Neural progenitor cell (in vitro differentiated cells): ENCODE measurements around the gene SPOCK1. TPM values are rescaled to one million over a fixed set of nuclear protein-coding genes. Genes with fewer than 3 reads are reported as not detected.

Source experiments
- DNase-seq: peaks from one replicate; pipeline ENCODE4 v3.0.0-alpha.2; 2016; ENCODE audit warnings: low spot score
- H2AFZ ChIP-seq: fragments of 200-600 bp; sonication (generic); replicated peaks from 2 replicates; pipeline ENCODE4 v1.6.1; 2016; ENCODE audit warnings: antibody characterized with exemption
- H3F3A ChIP-seq: fragments of 200-600 bp; sonication (generic); 2 replicates; pipeline ENCODE4 v1.6.1; 2016; ENCODE audit warnings: antibody characterized with exemption, low read depth
- H3K27ac ChIP-seq: fragments of 200-600 bp; sonication (generic); 2 replicates; pipeline ENCODE4 v1.5.1; 2016; ENCODE audit warnings: mild to moderate bottlenecking
- H3K27me3 ChIP-seq: fragments of 200-600 bp; sonication (generic); 2 replicates; pipeline ENCODE4 v1.6.1; 2016; ENCODE audit warnings: mild to moderate bottlenecking, moderate library complexity
- H3K36me3 ChIP-seq: fragments of 200-600 bp; sonication (generic); 2 replicates; pipeline ENCODE4 v1.5.1; 2016
- H3K4me1 ChIP-seq: fragments of 200-600 bp; sonication (generic); 2 replicates; pipeline ENCODE4 v1.6.1; 2016; ENCODE audit warnings: mixed run types
- H3K4me2 ChIP-seq: fragments of 200-600 bp; sonication (generic); 2 replicates; pipeline ENCODE4 v1.6.1; 2016
- H3K4me3 ChIP-seq: fragments of 200-600 bp; sonication (generic); 2 replicates; pipeline ENCODE4 v1.5.1; 2016
- H3K79me2 ChIP-seq: fragments of 200-600 bp; sonication (generic); 2 replicates; pipeline ENCODE4 v1.6.1; 2016; ENCODE audit warnings: low read depth
- H3K9ac ChIP-seq: fragments of 200-600 bp; sonication (generic); 2 replicates; pipeline ENCODE4 v1.6.1; 2016
- H3K9me3 ChIP-seq: fragments of 200-600 bp; sonication (generic); 2 replicates; pipeline ENCODE4 v1.5.1; 2016; ENCODE audit warnings: low read depth
- H4K20me1 ChIP-seq: fragments of 200-600 bp; sonication (generic); 2 replicates; pipeline ENCODE4 v1.6.1; 2016; ENCODE audit warnings: low read depth
- H3K27ac Mint-ChIP-seq: 3 replicates; pipeline ENCODE4 v1.8.0; 2021; ENCODE audit warnings: mixed read lengths
- H3K27me3 Mint-ChIP-seq: 2 replicates; pipeline ENCODE4 v1.8.0; 2022; ENCODE audit warnings: low read depth, mild to moderate bottlenecking, inconsistent platforms, moderate library complexity, mixed read lengths; ENCODE audit not compliant: insufficient read depth
- H3K36me3 Mint-ChIP-seq: 3 replicates; pipeline ENCODE4 v1.8.0; 2021; ENCODE audit warnings: mixed read lengths
- H3K4me1 Mint-ChIP-seq: 3 replicates; pipeline ENCODE4 v1.8.0; 2021; ENCODE audit warnings: mixed read lengths
- H3K4me3 Mint-ChIP-seq: 3 replicates; pipeline ENCODE4 v1.8.0; 2021; ENCODE audit warnings: mild to moderate bottlenecking, moderate library complexity, mixed read lengths
- H3K9me3 Mint-ChIP-seq: 3 replicates; pipeline ENCODE4 v1.8.0; 2020; ENCODE audit warnings: mixed read lengths
- EZH2 ChIP-seq: fragments of 200-600 bp; sonication (generic); IDR thresholded peaks from 2 replicates; pipeline ENCODE4 v1.6.1; 2017; ENCODE audit warnings: antibody characterized with exemption, mild to moderate bottlenecking, moderate library complexity
- EZH2phosphoT487 ChIP-seq: fragments of 200-600 bp; sonication (generic); IDR thresholded peaks from 2 replicates; pipeline ENCODE4 v1.6.1; 2017; ENCODE audit warnings: antibody characterized with exemption
- total RNA-seq: library from RNA; depleted of rRNA; stranded (reverse); fragments of >200 nt; gene quantifications from 2 replicates; pipeline ENCODE4 v1.2.3, GENCODE V29; 2015; ENCODE audit warnings: low replicate concordance
- TF ChIP-seq, protein P1 (sequence below): fragments of 200-600 bp; sonication (generic); IDR thresholded peaks from 2 replicates; pipeline ENCODE4 v1.5.1; 2017; ENCODE audit warnings: antibody characterized with exemption, mild to moderate bottlenecking

SPOCK1 gene
- total RNA-seq, 1 donor from 2014 or later = 6.9 TPM

DNA sequence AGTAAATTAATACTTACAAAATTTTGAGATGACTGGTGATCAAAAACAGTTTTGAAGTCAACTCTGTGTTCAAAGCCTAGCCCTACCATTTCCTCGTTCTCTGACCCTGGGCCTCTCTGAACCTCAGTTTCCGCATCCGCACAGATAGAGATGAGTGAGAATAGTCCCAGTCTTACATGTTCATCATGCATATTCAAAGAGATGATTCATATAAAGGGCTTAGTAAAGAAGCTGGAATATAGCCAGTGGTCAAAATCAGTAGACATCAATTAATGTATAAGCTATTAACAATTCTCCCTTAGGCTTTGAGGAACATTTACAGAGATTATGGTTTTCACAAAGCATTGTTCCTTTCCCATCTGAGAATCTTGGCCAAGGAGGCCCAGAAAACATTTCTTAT lies 250.6 kb downstream of the SPOCK1 start:
- no peak for DNase-seq

DNA sequence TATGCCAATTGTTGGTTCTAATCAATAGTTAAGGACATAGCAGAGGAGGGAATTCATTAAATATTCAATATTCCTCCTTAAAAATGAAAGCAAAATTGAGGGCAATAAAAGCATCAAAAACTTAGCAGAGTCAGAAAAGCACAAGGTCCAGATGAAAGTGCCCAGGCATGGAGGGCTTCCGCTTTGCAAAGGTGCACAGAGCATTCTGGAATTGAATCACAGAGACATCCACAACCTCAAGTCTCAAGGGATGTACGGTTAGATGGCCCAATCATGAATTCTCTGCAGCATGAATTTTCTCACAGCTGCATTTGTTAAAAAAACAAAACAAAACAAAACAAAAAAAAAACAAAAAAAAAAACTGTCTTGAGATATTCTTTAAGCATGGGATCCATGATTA lies 253.7 kb downstream of the SPOCK1 start:
- H3K4me3 ChIP-seq = no peak overlapping the region
- TF ChIP-seq EZH2phosphoT487 = no peak
- TF ChIP-seq, protein P1, sequence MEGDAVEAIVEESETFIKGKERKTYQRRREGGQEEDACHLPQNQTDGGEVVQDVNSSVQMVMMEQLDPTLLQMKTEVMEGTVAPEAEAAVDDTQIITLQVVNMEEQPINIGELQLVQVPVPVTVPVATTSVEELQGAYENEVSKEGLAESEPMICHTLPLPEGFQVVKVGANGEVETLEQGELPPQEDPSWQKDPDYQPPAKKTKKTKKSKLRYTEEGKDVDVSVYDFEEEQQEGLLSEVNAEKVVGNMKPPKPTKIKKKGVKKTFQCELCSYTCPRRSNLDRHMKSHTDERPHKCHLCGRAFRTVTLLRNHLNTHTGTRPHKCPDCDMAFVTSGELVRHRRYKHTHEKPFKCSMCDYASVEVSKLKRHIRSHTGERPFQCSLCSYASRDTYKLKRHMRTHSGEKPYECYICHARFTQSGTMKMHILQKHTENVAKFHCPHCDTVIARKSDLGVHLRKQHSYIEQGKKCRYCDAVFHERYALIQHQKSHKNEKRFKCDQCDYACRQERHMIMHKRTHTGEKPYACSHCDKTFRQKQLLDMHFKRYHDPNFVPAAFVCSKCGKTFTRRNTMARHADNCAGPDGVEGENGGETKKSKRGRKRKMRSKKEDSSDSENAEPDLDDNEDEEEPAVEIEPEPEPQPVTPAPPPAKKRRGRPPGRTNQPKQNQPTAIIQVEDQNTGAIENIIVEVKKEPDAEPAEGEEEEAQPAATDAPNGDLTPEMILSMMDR = no peak
- TF ChIP-seq EZH2 = no peak
- no peaks in the 10 kb centered on the region for H3K36me3 Mint-ChIP-seq

More for the DNA sequence above, 250.6 kb downstream of the SPOCK1 start:
- TF ChIP-seq, protein P1 = no peak
- no peak for TF ChIP-seq EZH2phosphoT487
- no peak for TF ChIP-seq EZH2
- Histone ChIP-seq H3K9ac (no peak overlapping the region), H3K9me3 (no peaks in the 10 kb centered on the region), H2AFZ (no peak overlapping the region), H3F3A (no peaks in the 10 kb centered on the region), H3K4me3 (no peak overlapping the region), H3K79me2 (no peaks in the 10 kb centered on the region), H3K27me3 (no peaks in the 10 kb centered on the region), H4K20me1 (no peaks in the 10 kb centered on the region), H3K36me3 (no peaks in the 10 kb centered on the region), H3K27ac (no peak overlapping the region), H3K4me1 (no peaks in the 10 kb centered on the region), H3K4me2 (no peak overlapping the region)
- peaks cover 5% of the 10 kb centered on the region for H3K4me1 Mint-ChIP-seq
- no peak overlapping the region for H3K27ac Mint-ChIP-seq
- H3K9me3 Mint-ChIP-seq = no peaks in the 10 kb centered on the region
- peaks cover 4% of the 10 kb centered on the region for H3K27me3 Mint-ChIP-seq
- H3K36me3 Mint-ChIP-seq = no peaks in the 10 kb centered on the region
- no peak overlapping the region for H3K4me3 Mint-ChIP-seq

DNA sequence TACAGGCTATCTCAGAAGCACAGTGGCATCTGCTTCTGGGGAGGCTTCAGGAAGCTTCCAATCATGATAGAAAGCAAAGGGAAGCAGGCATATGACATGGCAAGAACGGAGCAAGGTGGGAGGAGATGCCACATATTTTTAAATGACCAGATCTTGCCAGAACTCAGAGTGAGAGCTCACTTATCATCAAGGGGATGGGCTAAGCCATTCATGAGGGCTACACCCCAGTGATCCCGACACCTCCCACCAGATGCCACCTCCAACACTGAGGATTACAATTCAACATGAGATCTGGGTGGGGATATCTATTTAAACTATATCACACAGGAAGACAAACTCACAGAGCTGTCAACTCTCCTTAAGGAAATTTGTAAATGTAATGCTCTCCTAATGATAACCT lies 258.8 kb downstream of the SPOCK1 start:
- Histone ChIP-seq H3K9me3 (no peaks in the 10 kb centered on the region), H3K27ac (no peak overlapping the region), H3K4me3 (no peak overlapping the region), H3K4me1 (peaks cover 13% of the 10 kb centered on the region), H3K27me3 (no peaks in the 10 kb centered on the region), H3K4me2 (no peak overlapping the region), H3K36me3 (no peaks in the 10 kb centered on the region), H2AFZ (no peak overlapping the region), H3F3A (no peaks in the 10 kb centered on the region), H3K9ac (no peak overlapping the region), H4K20me1 (no peaks in the 10 kb centered on the region), H3K79me2 (no peaks in the 10 kb centered on the region)
- Mint-ChIP-seq H3K9me3 (peaks cover 2% of the 10 kb centered on the region), H3K27ac (no peak overlapping the region), H3K36me3 (no peaks in the 10 kb centered on the region), H3K4me1 (peaks cover 17% of the 10 kb centered on the region), H3K4me3 (no peak overlapping the region), H3K27me3 (no peaks in the 10 kb centered on the region)
- TF ChIP-seq, protein P1 = no peak
- TF ChIP-seq EZH2 (no peak), EZH2phosphoT487 (no peak)
- DNase-seq = no peak

More for the DNA sequence above, 253.7 kb downstream of the SPOCK1 start:
- no peaks in the 10 kb centered on the region for H3K79me2 ChIP-seq
- no peak overlapping the region for H3K27ac ChIP-seq
- H3K4me1 ChIP-seq = no peaks in the 10 kb centered on the region
- no peak overlapping the region for H3K4me2 ChIP-seq
- Mint-ChIP-seq H3K27me3 (peaks cover 2% of the 10 kb centered on the region), H3K4me3 (no peak overlapping the region), H3K4me1 (peaks cover 7% of the 10 kb centered on the region), H3K9me3 (peaks cover under 1% of the 10 kb centered on the region), H3K27ac (no peak overlapping the region)
- no peaks in the 10 kb centered on the region for H3K36me3 ChIP-seq
- no peak overlapping the region for H3K9ac ChIP-seq
- no peaks in the 10 kb centered on the region for H3F3A ChIP-seq
- H3K9me3 ChIP-seq = no peaks in the 10 kb centered on the region
- no peak for DNase-seq
- no peaks in the 10 kb centered on the region for H3K27me3 ChIP-seq
- H2AFZ ChIP-seq = no peak overlapping the region
- no peaks in the 10 kb centered on the region for H4K20me1 ChIP-seq
